Adrenal gland (tissue), 5 donors: ENCODE measurements around the gene FAM83C.

Source experiments
- CTCF ChIP-seq, 6 experiments: fragments of 450-650 bp in 4 of 6; fragments of 200-600 bp in 2 of 6; sonication (generic) in 1 of 6; IDR thresholded peaks; 1 replicate in 5 of 6; 2 replicates in 1 of 6; pipeline versions ENCODE4 v1.5.1 to v1.8.0; 2016 to 2021; ENCODE audit warnings: antibody characterized with exemption in 6 of 6, mild to moderate bottlenecking in 2 of 6, moderate library complexity in 1 of 6
- POLR2A ChIP-seq, 2 donors: fragments of 450-650 bp; IDR thresholded peaks; one replicate each; pipeline ENCODE4 v1.6.1; 2017; ENCODE audit warnings: antibody characterized with exemption in 2 of 2, mild to moderate bottlenecking in 2 of 2, moderate library complexity in 1 of 2
- donor health status: DM: no; HTN: no; CAD: no.

- no peak for TF ChIP-seq CTCF (IDR thresholded peaks at IDR 0.05)
- no peak for TF ChIP-seq POLR2A (IDR thresholded peaks at IDR 0.05)
Observed at GRCh38 chr20:35237486-35237885, 54.7 kb downstream of the FAM83C start.
